Right lobe of liver (tissue), 4 donors: ENCODE results near the gene MRPL47.

ENCODE experiments used
- CTCF ChIP-seq, 4 donors: fragments of 200-600 bp in 3 of 4; fragments of 450-650 bp in 1 of 4; IDR thresholded peaks; one replicate each; pipeline versions ENCODE4 v1.5.1 to v1.8.0; 2016 to 2022; ENCODE audit warnings: antibody characterized with exemption in 4 of 4, mild to moderate bottlenecking in 2 of 4
- POLR2A ChIP-seq: fragments of 450-650 bp; IDR thresholded peaks from one replicate; pipeline ENCODE4 v1.6.1; 2017; ENCODE audit warnings: antibody characterized with exemption, mild to moderate bottlenecking
- donor health status: DM: no; HTN: no; CAD: no.
- donor health status: DM: no; HTN: no; CAD: no.
- donor health status: DM: no; HTN: yes; CAD: no.

- TF ChIP-seq CTCF (IDR thresholded peaks at IDR 0.05) (no peak), POLR2A (peak; percentile 48)
Observed at GRCh38 chr3:179562591-179563270, 41.7 kb downstream of the MRPL47 start, which contains the start of gene ACTL6A.
